HG03439 (cell line): ENCODE measurements around the gene GIPC3.

ENCODE experiments used
- ATAC-seq: cut with Tn5 transposase; IDR thresholded peaks from one replicate; pipeline ENCODE4 v1.9.1; 2021; ENCODE audit warnings: mild to moderate bottlenecking, moderate library complexity; ENCODE audit not compliant: unreplicated experiment

The GIPC3 gene, protein sequence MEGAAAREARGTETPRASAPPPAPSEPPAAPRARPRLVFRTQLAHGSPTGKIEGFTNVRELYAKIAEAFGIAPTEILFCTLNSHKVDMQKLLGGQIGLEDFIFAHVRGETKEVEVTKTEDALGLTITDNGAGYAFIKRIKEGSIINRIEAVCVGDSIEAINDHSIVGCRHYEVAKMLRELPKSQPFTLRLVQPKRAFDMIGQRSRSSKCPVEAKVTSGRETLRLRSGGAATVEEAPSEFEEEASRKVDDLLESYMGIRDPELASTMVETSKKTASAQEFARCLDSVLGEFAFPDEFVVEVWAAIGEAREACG

DNA sequence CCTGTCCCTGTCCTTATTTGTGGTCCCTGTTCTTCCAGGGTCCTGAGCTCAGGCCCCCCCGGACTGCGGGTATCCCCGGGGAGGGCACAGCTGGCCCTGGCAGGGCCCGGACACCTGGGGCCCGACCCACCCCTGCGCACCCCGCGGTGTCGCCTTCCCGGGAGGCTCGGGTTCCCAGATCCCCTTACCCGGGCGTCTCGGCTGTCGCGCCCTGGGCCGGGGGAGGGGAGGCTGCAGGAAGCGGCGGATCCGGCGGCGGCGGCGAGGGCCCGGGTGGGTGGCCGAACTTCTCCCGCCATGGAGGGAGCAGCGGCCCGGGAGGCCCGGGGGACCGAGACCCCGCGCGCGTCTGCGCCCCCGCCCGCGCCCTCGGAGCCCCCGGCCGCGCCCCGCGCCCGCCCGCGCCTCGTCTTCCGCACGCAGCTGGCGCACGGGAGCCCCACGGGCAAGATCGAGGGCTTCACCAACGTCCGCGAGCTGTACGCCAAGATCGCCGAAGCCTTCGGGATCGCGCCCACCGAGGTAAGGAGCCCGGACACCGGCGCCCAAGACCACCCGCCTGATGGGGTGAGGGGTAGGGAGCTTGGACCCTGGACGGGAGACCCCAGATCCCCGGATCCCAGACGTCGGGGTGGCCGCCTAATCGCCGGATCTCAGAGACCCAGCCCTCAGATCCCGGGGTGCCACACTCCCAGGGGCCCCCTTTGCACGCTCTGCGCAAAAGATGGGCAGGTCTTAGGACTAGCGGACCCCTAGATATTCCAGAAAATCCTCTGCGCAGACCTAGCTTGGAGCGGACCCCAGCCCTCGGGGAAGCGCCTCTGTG is at the start of gene GIPC3:
GIPC3 (plus strand) TSS at position 178 of the 826 bp plus-strand sequence; CDS start at position 298, 120 bp downstream.
- ATAC-seq, result no peak

DNA sequence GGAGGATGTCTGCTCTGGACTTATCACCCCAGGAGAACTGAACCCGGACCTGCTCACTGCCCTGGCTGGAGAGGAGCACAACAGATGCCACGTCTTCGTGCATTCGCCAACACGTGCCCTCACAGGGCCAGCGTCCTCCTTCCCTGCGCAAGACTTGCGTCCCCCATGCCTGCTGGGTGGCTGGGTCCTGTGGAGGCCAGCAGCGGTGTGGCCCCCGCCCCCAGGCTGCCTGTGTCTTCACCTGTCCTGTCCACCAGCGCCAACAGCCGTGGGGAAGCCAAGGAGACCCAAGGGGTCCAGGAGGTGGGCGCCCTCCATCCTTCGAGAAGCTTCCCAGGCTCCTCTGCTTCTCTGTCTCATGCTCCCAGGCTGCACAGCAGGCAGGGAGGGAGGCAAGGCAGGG is 49.7 kb upstream of the GIPC3 start:
- no peak for ATAC-seq

DNA sequence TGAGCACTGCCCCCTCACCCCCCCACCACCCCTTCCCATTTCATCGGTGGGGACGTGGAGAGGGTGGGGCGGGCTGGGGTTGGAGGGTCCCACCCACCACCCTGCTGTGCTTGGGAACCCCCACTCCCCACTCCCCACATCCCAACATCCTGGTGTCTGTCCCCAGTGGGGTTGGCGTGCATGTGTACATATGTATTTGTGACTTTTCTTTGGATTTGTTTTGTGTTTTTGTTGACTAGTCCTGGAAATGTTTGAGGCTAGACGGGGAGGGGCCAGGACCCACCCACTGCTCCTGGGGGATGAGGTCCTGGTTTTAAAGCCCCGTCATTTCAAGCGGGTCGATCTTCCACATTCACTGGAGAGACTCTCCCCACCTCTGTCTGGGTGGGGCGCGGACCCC is 49.3 kb upstream of the GIPC3 start:
- no peak for ATAC-seq

DNA sequence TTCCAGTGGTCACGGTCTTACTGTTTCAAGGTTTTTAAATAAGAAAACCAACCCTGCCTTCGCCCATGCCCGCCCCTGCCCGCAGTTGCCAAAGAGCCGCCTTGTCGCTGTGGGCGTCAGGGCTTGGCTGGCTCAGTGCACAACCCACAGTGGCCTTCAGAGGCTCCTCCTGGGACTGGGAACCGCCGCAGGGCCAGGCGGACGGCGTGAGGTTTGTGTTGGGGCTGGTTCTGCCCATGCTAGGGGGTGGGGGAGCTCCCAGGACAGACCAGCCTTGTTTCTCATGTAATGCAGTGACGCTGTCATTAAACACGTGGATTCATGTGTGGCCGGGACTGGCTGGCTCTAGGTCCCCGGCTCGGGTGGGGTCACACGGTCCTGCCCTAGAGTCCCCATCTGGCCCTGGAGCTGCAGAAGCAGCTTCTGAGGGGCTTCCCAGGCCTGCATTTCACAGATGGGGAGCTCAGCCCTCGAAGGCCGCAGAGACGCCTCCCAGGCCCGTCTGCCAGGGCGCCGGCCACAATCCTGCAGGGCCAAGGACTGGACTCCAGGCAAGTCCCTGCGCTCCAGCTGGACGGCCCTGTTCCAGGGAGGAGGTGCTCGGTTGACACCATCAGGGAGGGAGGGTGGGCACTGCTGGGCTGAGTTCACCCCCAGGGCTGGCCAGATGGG is 48.7 kb upstream of the GIPC3 start:
- no peak for ATAC-seq

DNA sequence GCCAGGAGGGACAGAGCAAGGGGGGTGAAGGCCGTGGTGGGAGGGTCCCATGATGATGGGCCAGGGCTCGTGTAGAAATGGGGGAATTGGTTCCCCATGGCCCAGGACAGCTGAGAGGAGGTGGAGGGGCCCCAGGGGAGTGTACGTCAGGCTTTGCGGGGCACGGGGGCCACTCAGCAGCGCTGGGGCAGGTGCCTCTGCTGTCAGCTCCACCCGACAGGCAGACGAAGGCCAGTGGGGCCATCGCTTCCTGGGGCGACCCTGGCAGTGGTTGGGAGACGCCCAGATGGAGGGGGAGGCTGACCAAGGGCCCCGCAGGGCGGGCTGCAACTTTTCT is 48.2 kb upstream of the GIPC3 start:
- no peak for ATAC-seq

DNA sequence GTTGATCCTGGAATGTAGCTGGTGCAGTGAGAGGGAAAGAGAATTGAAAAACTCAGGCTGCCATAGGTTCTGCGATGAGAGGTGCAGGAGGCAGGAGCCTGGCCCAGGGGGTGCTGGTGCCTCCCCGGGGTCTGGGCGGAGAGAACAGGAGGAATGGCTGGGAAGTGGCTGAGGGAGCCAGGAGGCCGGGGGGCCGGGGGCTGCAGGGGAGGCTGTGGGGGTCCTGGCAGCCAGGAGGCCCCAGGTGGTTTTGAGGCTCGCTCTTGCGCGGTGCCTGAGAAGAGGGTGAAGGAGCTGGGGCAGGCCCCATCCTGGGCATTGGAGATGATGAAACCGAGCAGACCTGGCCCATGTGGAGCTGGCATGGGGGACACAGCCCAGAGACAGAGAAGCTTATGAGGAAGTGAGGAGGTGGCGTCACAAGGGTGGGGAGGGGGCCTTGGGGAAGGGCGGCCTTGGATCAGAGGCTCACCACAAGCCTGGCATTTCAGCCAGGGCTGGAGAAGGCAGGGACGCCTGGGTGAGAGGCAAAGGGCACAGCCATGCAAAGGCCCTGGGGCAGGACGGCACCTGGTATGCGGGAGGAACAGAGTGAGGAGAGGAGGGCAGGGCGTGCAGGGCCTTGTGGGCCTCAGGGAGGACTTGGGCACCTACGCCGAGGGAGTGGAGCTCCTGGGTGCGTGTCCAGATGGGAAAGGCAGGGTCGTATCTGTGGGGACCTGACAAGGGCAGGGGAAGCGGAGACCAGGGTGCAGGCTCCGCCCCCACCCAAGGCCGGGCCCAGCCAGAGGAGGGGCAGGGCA is 47.6 kb upstream of the GIPC3 start:
- no peak for ATAC-seq

DNA sequence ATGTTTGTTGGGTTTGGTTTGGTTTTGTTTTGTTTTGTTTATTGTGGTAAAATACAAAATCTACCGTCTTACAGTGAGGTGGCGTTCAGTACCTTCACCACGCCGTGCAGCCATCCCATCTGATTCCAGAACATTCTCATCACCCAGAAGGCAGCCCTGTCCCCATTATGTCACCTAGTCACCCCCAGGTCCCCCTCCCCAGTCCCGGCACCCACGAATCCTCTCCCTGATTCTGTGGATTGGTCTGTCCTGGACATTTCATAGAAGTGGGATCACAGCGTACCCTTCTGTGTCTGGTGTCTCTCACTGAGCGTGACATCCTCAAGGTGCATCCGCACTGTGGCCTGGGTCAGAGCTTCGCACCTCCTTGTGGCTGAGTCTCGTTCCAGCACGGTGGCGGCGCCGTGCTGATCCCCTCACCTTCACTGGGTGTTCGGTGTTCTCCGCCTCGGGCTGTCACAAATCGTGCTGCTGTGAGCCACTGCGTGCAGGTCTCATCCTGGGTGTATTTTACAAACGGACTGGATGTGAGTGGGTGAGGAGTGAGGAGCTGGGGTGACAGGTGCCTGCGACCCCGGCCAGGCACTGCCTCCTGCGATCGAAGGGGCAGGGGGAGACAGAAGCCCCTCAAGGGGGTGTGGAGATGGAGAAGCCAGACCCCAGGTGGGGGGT is 46.9 kb upstream of the GIPC3 start:
- ATAC-seq, result no peak

DNA sequence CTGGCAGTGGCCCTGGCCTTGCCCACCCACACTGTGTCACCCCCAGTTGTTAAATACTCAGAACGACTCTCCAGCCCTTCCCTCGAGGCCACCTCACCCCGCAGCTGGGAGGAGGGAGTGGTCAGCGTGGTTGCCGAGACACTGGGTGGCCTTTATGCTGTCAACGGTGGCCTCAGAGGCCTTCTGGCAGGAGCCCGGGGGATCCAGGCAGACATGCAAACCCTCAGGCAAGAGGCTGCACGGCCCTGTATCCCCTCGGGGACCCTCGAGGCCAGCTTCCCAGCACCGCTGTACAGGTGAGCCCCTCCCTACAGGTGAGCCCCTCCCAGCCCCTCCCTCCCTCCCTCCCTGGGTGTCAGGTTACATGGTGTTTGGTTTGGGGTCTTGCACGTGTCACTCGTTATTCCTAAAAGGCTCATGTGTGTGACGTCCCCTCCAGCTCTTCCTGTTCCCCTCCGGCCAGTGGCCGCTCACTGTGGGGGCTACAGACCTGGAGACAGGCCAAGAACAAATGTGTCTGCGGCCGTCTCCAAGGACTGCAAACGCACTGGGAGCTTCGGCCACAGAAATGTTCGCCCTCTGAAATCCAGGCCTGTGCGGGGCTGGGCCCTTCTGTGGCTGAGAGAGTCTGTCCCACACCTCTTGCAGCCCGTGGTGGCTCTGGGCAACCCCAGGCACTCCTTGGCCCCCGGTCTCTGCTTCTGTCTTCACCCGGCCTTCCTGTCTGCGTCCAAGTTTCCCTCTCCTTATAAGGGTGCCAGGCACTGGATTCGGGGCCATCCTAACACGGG is 46.1 kb upstream of the GIPC3 start, which contains the start of gene TEKTIP1:
TEKTIP1 (plus strand) TSS at position 210 of the 791 bp plus-strand sequence; CDS start at position 214, 4 bp downstream.
- no peak for ATAC-seq

DNA sequence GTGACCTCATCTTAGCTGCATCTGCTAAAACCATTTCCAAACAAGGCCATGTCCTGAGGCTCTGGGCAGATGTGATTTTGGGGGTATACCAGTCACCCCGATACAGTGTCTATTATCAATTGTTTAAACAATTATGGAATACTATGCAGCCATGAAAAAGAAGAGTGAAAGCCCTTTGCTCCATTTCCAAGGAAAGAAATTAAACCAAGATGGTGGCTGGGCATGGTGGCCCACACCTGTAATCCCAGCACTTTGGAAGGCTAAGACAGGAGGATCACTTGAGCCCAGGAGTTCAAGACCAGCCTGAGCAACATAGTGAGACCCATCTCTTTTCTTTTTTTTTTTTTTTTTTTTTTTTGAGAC is 45.5 kb upstream of the GIPC3 start:
- ATAC-seq, result no peak

DNA sequence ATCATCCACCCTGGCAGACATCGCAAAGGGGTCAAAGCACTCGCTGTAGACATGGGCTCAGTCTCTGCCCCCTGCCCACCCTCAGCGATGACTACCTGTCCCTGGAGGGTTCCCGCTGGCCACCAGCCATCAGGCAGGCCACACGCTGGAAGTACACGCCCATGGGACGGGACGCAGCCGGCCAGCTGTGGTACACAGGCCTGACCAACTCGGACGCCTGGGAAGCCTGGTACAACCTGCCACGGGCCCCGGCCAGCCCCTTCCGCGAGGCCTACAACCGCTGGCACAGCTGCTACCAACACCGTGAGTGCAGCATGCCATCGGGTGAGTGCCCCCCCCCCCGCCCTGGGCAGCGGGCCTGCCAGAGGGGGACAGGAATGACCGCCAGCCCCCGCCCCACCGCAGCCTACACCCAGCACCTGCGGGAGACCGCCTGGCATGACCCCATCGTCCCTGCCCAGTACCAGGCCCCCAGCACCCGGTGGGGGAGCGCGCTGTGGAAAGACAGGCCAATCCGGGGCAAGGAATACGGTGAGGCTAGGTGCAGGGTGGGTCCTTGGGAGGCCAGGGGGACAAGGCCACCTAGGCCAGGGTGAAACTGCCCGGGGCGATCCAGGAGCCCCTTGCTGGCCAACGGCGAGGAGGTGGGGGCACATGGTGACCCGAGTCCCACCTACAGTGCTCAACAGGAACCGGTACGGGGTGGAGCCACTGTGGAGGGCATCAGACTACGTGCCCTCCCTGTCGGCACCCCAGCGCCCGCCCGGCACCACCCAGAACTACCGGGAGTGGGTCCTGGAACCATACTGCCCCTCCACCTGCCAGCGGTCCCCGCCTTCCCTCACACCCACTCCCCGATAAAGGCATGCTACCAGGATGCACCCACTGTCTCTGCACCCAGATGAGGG is 41.9 kb upstream of the GIPC3 start:
- no peak for ATAC-seq

DNA sequence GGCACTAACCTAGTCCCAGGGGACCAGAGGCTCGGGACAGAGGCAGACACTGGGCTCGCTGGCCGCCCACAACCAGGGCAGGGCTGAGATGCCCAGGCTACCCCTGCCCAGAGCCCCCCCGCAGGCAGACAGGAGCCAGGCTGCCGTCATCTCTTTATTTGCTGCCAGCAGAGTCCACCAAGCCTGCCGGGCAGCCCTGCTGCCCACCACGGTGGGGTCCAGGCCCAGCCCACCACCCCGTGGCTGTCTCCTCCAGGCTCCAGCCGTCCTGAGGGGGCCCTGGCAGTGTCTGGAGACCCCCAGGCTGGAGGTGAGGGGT is 41.3 kb upstream of the GIPC3 start:
- ATAC-seq, result no peak

DNA sequence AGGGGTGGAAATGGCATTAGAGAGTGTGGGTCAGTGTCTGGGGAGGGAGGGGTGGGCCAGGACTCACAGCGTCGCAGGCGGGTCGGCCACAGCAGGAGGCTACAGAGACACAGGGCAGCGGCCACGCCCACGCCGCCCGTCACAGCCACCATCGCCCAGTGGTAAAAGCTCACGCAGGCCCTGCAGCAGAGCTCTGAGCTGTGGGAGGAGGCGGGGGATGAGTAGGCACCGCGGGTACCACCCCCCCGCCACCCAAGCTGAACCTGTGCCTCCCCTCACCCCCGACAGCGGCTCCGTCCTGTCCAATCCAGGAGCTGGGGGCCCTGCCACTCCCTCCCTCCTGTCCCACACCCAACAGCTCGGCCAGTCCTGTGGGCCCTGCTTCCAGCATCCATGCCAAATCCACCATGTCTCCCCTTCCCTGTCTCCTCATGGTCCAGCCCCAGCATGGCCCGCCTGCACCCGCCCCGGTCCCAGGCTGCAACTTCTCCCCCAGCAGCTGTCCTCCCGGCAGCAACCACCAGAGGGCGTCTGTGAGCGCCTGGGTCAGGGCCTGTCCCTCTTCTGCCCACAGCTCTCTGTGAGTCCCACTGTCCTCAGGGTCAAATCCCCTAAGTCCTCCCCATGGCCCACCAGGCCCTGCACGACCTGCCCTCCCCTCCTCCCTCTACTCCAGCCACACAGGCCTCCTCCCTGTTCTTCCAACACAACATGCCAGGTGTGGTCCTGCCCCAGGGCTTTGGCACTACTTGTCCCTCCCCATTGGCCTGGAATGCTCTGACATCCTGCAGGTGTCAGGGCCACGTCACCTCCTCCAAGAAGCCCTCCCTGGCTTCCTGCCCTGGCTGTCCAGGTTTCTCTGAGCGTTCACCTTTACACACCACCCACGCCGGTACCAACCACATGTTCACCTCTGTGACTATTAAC is 40.3 kb upstream of the GIPC3 start:
- no peak for ATAC-seq

DNA sequence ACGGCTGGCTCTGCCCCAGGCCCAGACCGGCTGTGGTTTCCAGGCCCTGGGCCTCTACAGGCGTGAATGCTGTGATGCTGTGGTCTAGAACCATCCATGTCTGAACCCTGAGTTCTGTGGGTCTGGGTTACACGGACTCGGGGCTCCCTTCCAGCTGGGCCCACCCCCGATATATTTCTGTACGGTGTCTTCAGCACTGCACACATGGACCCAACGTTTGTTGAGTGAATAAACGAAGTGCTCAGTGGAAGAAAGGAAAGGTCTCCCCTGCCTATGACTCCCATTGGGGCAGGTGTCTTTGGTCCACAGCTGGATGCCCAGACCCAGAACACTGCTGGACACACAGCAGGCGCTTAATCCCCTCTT is 39.6 kb upstream of the GIPC3 start:
- ATAC-seq, result no peak

DNA sequence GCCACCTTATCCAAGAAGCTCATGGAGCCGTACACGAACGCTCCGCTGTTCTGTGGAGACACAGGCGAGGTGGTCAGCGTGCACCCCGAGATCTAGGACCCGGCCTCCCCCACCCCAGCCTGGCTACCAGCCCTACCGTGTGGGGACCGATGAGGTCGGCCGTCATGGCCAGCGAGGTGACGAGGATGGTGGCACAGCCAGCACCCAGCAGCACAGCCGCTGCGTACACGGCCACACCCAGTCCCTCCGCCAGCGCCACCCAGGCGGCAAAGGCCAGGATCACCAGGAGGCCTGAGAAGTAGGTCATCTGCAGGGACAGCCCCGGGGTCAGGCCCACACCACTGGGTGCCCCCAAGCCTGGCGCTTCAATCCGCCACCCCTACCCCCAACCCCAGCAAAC is 39.2 kb upstream of the GIPC3 start:
- no peak for ATAC-seq

DNA sequence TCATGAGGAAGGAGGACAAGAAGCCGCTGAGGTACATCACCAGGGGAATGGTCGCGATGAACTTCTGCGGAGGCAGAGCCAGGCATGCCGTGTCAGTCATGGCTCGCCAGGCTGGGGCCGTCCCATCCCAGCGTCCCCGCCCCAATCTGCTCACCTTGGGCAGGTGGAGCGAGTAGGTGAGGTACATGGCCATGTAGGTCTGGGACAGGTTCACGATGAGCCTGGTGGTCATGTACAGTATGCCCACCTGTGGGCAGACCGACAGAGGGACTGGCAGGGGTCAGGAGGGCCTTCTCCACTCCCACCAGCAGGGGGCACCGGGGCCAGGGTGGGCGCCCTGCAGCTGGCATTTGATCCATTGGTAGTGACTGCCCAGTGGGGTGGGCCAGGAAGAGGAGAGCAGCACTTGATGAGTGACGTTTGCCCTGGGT is 38.0 kb upstream of the GIPC3 start:
- ATAC-seq, result no peak

DNA sequence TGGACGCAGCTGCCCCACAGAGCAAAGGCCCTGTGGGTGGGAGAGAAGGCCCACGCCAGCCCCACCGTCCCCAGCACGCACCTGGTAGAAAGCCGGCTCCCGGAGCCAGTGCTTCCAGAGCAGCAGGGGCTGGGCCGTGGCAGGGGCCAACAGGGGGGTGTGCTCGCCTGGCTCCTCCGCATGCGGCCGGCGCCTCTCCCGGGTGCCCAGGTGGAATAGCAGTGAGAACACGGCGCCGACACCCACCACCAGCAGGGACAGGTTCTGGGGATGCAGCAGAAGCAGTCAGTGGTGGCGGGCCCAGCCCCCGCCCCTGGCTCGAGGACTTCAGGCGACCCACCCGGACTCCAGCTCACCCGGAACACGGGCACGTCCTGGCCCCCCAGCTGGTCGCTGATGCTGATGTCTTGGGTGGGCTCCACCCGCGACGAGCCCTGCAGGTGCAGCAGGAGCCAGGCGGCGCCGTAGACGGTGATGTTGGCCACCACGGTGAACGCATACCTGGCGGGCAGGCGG is 37.5 kb upstream of the GIPC3 start:
- no peak for ATAC-seq

DNA sequence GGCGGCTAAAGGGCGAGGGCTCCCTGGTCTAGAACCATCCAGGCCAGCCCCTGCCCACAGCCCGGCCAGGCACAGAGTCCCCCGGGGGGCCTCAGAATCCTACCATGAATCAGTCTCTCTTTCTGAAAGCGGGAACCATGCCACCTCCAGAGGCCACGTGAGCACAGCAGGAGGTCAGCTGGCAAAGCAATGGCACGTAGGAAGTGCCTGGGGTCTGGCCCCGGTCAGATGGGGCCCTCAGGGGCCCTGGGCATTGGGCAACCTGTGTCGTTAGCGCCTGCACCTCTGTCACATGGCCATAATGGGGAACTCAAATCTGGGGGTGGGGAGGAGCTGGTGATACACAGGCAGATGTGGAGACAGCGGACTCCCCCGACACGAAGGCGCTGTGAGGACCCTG is 36.7 kb upstream of the GIPC3 start:
- ATAC-seq, result no peak

DNA sequence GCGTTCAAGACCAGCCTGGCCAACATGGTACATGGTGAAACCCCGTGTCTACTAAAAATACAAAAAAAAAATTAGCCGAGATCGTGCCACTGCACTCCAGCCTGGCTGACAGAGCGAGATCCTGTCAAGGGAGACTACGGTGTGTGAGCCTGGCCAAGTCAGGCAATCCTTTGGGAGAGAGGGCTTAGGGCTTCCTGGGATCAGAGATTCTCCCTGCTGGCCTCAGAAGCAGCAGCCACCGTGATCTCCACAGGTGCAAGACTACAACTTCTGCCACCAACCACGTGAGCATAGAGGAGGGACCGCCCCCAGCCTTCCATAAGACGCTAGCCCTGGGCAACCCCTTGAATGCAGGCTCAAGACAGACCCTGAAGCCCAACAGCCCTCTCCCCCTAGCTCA is 35.5 kb upstream of the GIPC3 start:
- ATAC-seq, result no peak
